ENCODE data around the gene GPR153. TPM values are rescaled to one million over a fixed set of nuclear protein-coding genes. Genes with fewer than 3 reads are reported as not detected.
"Not testable (repeated sequence)": the region's sequence is repeated elsewhere in the genome, so short reads cannot be mapped to it uniquely, and the experiment has no call there.

The GPR153 gene
- polyA plus RNA-seq (2011; rRNA removed) (4.7 and 6.1 TPM in 2 replicates), polyA minus RNA-seq (2011; rRNA and poly(A)+ RNA removed) (5.3 and 7.0 TPM in 2 replicates)

GRCh38 chr1:6260961-6261614 is at the start of gene GPR153:
GPR153 (minus strand) TSS chr1:6261098; CDS start chr1:6254905, 6,193 bp downstream.
- TF ChIP-seq CTCF (IDR thresholded peaks at IDR 0.05; ENCODE audit: low read depth, low read length), result no peak
- H3K27me3 ChIP-seq (ENCODE audit: control insufficient read depth, insufficient read depth, low read length), result no peaks in the 10 kb centered on the region
- POLR2A ChIA-PET, result interaction anchor here (1.4 kb wide), 1 partner anchor 13 kb away, joined by 4 read pairs; no protein-coding TSS in a partner anchor
- no peaks in the 10 kb centered on the region; the same call in 1 of the 2 replicates for H3K9me3 ChIP-seq (ENCODE audit: control insufficient read depth, insufficient read depth, low read length)
- CTCF ChIA-PET, result interaction anchor here (1.0 kb wide), 1 partner anchor 14 kb away, joined by 3 read pairs; no protein-coding TSS in a partner anchor
- peak within 1 kb of the TSS; percentile 65 for H3K4me3 ChIP-seq (ENCODE audit: low read depth, low read length)
- no peak within 1 kb of the TSS for H3K27ac ChIP-seq (ENCODE audit: low read depth, low read length)
- DNase-seq (ENCODE audit: low read depth, low spot score), result no peak

- TF ChIP-seq CTCF (IDR thresholded peaks at IDR 0.05; ENCODE audit: low read depth, low read length), result no peak
- Histone ChIP-seq H3K27ac (ENCODE audit: low read depth, low read length) (no peak overlapping the region), H3K9me3 (ENCODE audit: control insufficient read depth, insufficient read depth, low read length) (peaks cover 7% of the 10 kb centered on the region), H3K4me3 (ENCODE audit: low read depth, low read length) (no peak overlapping the region), H3K27me3 (ENCODE audit: control insufficient read depth, insufficient read depth, low read length) (no peaks in the 10 kb centered on the region)
- no peak for DNase-seq (ENCODE audit: low read depth, low spot score)
- POLR2A ChIA-PET, result no interaction called here
- CTCF ChIA-PET, result no interaction called here
These were observed 49.4 kb upstream of the GPR153 start for GRCh38 chr1:6310116-6310848.

DNA sequence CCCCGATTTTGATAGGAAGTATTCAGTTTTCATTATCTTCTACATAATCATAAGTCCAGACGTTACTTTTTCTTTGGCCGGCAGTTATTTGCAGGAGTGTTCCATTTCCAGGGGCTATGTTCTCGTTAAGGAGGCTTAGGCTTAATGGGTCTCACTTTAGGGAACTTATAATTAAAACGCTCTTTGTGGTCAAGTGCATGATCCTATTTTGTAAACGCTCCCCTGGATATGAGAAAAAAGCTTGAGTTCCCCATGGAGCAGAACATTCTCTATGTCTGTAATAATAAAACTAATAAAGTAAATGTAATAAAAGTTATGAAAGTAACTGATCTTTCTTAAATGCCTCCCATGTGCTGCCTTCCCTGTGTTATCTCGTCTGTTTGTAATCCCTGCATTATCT is 48.7 kb upstream of the GPR153 start:
- POLR2A ChIA-PET, result no interaction called here
- no peak for DNase-seq (ENCODE audit: low read depth, low spot score)

GRCh38 chr1:6308449-6308848 is 47.6 kb upstream of the GPR153 start:
- Histone ChIP-seq H3K4me3 (ENCODE audit: low read depth, low read length) (no peak overlapping the region), H3K9me3 (ENCODE audit: control insufficient read depth, insufficient read depth, low read length) (peaks cover 7% of the 10 kb centered on the region), H3K27ac (ENCODE audit: low read depth, low read length) (peak overlapping the region; percentile 21), H3K27me3 (ENCODE audit: control insufficient read depth, insufficient read depth, low read length) (no peaks in the 10 kb centered on the region)
- no peak for DNase-seq (ENCODE audit: low read depth, low spot score)
- no peak for TF ChIP-seq CTCF (IDR thresholded peaks at IDR 0.05; ENCODE audit: low read depth, low read length)
- CTCF ChIA-PET, result no interaction called here
- POLR2A ChIA-PET, result no interaction called here

More for the DNA sequence above, 48.7 kb upstream of the GPR153 start:
- Histone ChIP-seq H3K27me3 (ENCODE audit: control insufficient read depth, insufficient read depth, low read length) (no peaks in the 10 kb centered on the region), H3K4me3 (ENCODE audit: low read depth, low read length) (no peak overlapping the region), H3K9me3 (ENCODE audit: control insufficient read depth, insufficient read depth, low read length) (peaks cover 7% of the 10 kb centered on the region), H3K27ac (ENCODE audit: low read depth, low read length) (no peak overlapping the region)
- no peak for TF ChIP-seq CTCF (IDR thresholded peaks at IDR 0.05; ENCODE audit: low read depth, low read length)
- CTCF ChIA-PET, result no interaction called here

- H3K4me3 ChIP-seq (ENCODE audit: low read depth, low read length); POLR2A ChIA-PET; CTCF ChIA-PET; H3K9me3 ChIP-seq (ENCODE audit: control insufficient read depth, insufficient read depth, low read length); H3K27me3 ChIP-seq (ENCODE audit: control insufficient read depth, insufficient read depth, low read length); DNase-seq (ENCODE audit: low read depth, low spot score); H3K27ac ChIP-seq (ENCODE audit: low read depth, low read length): not testable (repeated sequence)
These were observed 46.8 kb upstream of the GPR153 start for GRCh38 chr1:6307682-6308081.
